Lung (tissue), 12 donors: Measurements from ENCODE around the gene UBLCP1. TPM values are rescaled to one million over a fixed set of nuclear protein-coding genes. Genes with fewer than 3 reads are reported as not detected.
"Not testable (repeated sequence)": the region's sequence is repeated elsewhere in the genome, so short reads cannot be mapped to it uniquely, and the experiment has no call there.

Experiments
- ATAC-seq: fragments of 200-7000 bp; cut with Tn5 transposase; one replicate; pipeline ENCODE4 v1.9.1; 2020; ENCODE audit warnings: moderate number of reproducible peaks; ENCODE audit not compliant: insufficient read depth, low FRiP score
- DNase-seq, 3 donors: peaks; one replicate each; pipeline ENCODE4 v3.0.0-alpha.2; 2013 to 2017
- H3K27ac ChIP-seq, 2 donors: one replicate each; pipeline ENCODE4 v1.5.1; 2013; ENCODE audit warnings: mild to moderate bottlenecking in 2 of 2, moderate library complexity in 2 of 2, control low read depth in 1 of 2, inconsistent platforms in 1 of 2, low read depth in 1 of 2, low read length in 1 of 2
- H3K27me3 ChIP-seq, 3 donors: one replicate each; pipeline ENCODE4 v1.5.1; 2013; ENCODE audit warnings: low read length in 2 of 3; ENCODE audit not compliant: control insufficient read depth in 3 of 3, insufficient read depth in 3 of 3
- H3K36me3 ChIP-seq, 4 donors: one replicate each; pipeline ENCODE4 v1.5.1; 2013; ENCODE audit warnings: low read length in 4 of 4, mild to moderate bottlenecking in 1 of 4, moderate library complexity in 1 of 4; ENCODE audit not compliant: control insufficient read depth in 4 of 4, insufficient read depth in 4 of 4
- H3K4me1 ChIP-seq, 5 donors: one replicate each; pipeline ENCODE4 v1.5.1; 2013; ENCODE audit warnings: low read length in 5 of 5, mild to moderate bottlenecking in 2 of 5, moderate library complexity in 1 of 5; ENCODE audit not compliant: control insufficient read depth in 5 of 5, insufficient read depth in 5 of 5
- H3K4me3 ChIP-seq: one replicate; pipeline ENCODE4 v1.5.1; 2013; ENCODE audit warnings: mild to moderate bottlenecking, control low read depth, moderate library complexity
- H3K9ac ChIP-seq, 2 donors: one replicate each; pipeline ENCODE4 v1.5.1; 2013; ENCODE audit warnings: low read length in 2 of 2, control low read depth in 1 of 2; ENCODE audit not compliant: insufficient read depth in 1 of 2
- H3K9me3 ChIP-seq, 4 donors: one replicate each; pipeline ENCODE4 v1.5.1; 2013; ENCODE audit warnings: low read length in 3 of 4, mild to moderate bottlenecking in 1 of 4, moderate library complexity in 1 of 4; ENCODE audit not compliant: control insufficient read depth in 4 of 4, insufficient read depth in 3 of 4
- CTCF ChIP-seq: IDR thresholded peaks from 2 replicates; pipeline ENCODE4 v1.5.1; 2012; ENCODE audit warnings: mild to moderate bottlenecking; ENCODE audit errors: control extremely low read depth, extremely low read depth
- WGBS, 2 donors: extraction: QIAGEN DNeasy Blood & Tissue Kit; methylation state at CpG; one replicate each; pipeline ENCODE4 v1.1.7; 2013; 5-methylcytosine and 5-hydroxymethylcytosine counted together
- polyA plus RNA-seq, 2 donors: library from polyadenylated mRNA; stranded (reverse); fragments of 200-250 nt; gene quantifications; one replicate each; pipeline ENCODE4 v1.2.1, GENCODE V29; 2013
- total RNA-seq, 2 donors: library from RNA; depleted of rRNA in 1 of 2; stranded (reverse); fragments of >200 nt in 1 of 2; gene quantifications; one replicate each; pipeline ENCODE4 v1.2.1, GENCODE V29; 2014 to 2021
- donor health status: control.
- donor health status: control.
- donor health status: Bipolar disorder and iron deficiency.
- donor health status: healthy.
- donor health status: DM: yes; HTN: yes; CAD: no.

UBLCP1 gene
- total and polyA plus RNA-seq, 4 donors: 19.0 to 27.4 (median 25.0) TPM

GRCh38 chr5:159301466-159301865, 38.4 kb downstream of the UBLCP1 start:
- Histone ChIP-seq H3K4me1 (no peaks in the 10 kb centered on the region), H3K27ac (no peak overlapping the region), H3K27me3 (peaks cover 0 to 6% (median 5%) of the 10 kb centered on the region in 3 donors), H3K9me3 (peaks cover 0 to 18% (median 3%) of the 10 kb centered on the region in 4 donors), H3K36me3 (no peaks in the 10 kb centered on the region), H3K9ac (no peak overlapping the region), H3K4me3 (no peak overlapping the region)
- WGBS, 2 donors: 94 to 97% methylated on average over 3 of the region's 3 CpGs
- DNase-seq: no peak
- no peak for ATAC-seq
- no peak for TF ChIP-seq CTCF

GRCh38 chr5:159301929-159302860, 39.1 kb downstream of the UBLCP1 start:
- H3K27me3 ChIP-seq, DNase-seq, ATAC-seq, H3K36me3 ChIP-seq, H3K4me1 ChIP-seq, H3K4me3 ChIP-seq, H3K9ac ChIP-seq, H3K27ac ChIP-seq: not testable (repeated sequence)
- WGBS, 2 donors: 87% methylated on average over 13 of the region's 13 CpGs
- peaks cover 0 to 18% (median 3%) of the 10 kb centered on the region in 4 donors for H3K9me3 ChIP-seq

GRCh38 chr5:159303286-159303685, 40.2 kb downstream of the UBLCP1 start:
- H3K27me3 ChIP-seq: peaks cover 0 to 11% (median 6%) of the 10 kb centered on the region in 3 donors
- H3K9me3 ChIP-seq: peaks cover 0 to 13% (median 3%) of the 10 kb centered on the region in 4 donors
- TF ChIP-seq CTCF: no peak
- ATAC-seq (no peak), DNase-seq (no peak)
- H3K4me1 ChIP-seq: no peaks in the 10 kb centered on the region
- no peak overlapping the region for H3K9ac ChIP-seq
- H3K36me3 ChIP-seq: no peaks in the 10 kb centered on the region
- no peak overlapping the region for H3K4me3 ChIP-seq
- no peak overlapping the region for H3K27ac ChIP-seq
- WGBS, 2 donors: 93 to 95% methylated on average over 4 of the region's 4 CpGs

GRCh38 chr5:159304961-159305595, 42.0 kb downstream of the UBLCP1 start:
- ATAC-seq (no peak), DNase-seq (no peak)
- H3K9ac ChIP-seq: no peak overlapping the region
- H3K36me3 ChIP-seq: no peaks in the 10 kb centered on the region
- 81 to 90% methylated on average over 5 of the region's 5 CpGs for WGBS, 2 donors
- H3K27me3 ChIP-seq: peaks cover 0 to 15% (median 8%) of the 10 kb centered on the region in 3 donors
- no peaks in the 10 kb centered on the region for H3K4me1 ChIP-seq
- peaks cover 0 to 9% (median 3%) of the 10 kb centered on the region in 4 donors for H3K9me3 ChIP-seq
- TF ChIP-seq CTCF: no peak
- no peak overlapping the region for H3K4me3 ChIP-seq
- H3K27ac ChIP-seq: no peak overlapping the region
